K562 (cell line): Measurements from ENCODE around the gene BRCC3. TPM values are rescaled to one million over a fixed set of nuclear protein-coding genes. Genes with fewer than 3 reads are reported as not detected.

Source experiments
- ATF7 ChIP-seq: fragments of 450-650 bp; IDR thresholded peaks from 2 replicates; pipeline ENCODE4 v1.7.1; 2014; ENCODE audit warnings: mild to moderate bottlenecking, moderate library complexity
- BRD9 ChIP-seq: fragments of 450-650 bp; IDR thresholded peaks from 2 replicates; pipeline ENCODE4 v1.6.1; 2018; ENCODE audit warnings: low read depth; ENCODE audit not compliant: partially characterized antibody
- CAMTA2 ChIP-seq: fragments of 250-450 bp; sonication (Bioruptor Pico); conservative IDR thresholded peaks from 2 replicates; pipeline ENCODE4 v1.5.1; 2022
- CEBPG ChIP-seq, 3 experiments: fragments of 200-800 bp in 1 of 3; sonication (Bioruptor generic) in 1 of 3; sonication (generic) in 1 of 3; formaldehyde crosslinking in 1 of 3; IDR thresholded peaks in 2 of 3; conservative IDR thresholded peaks in 1 of 3; 2 replicates each; pipeline versions ENCODE4 v1.6.1 to v1.8.0; 2016 to 2022; ENCODE audit warnings: missing compliant biosample characterization in 2 of 3, missing genetic modification characterization in 2 of 3, mild to moderate bottlenecking in 1 of 3, missing genetic modification reagents in 1 of 3
- CREB1 ChIP-seq, 2 experiments: sonication (generic) in 1 of 2; formaldehyde crosslinking in 1 of 2; IDR thresholded peaks; 2 replicates each; pipeline versions ENCODE4 v1.6.1 to v1.8.0; 2012 to 2022; ENCODE audit warnings: inconsistent platforms in 1 of 2, mild to moderate bottlenecking in 1 of 2, missing genetic modification reagents in 1 of 2, moderate library complexity in 1 of 2
- HDAC2 ChIP-seq: fragments of 450-650 bp; IDR thresholded peaks from 2 replicates; pipeline ENCODE4 v1.6.1; 2016; ENCODE audit warnings: mild to moderate bottlenecking
- JUNB ChIP-seq: fragments of 450-650 bp; formaldehyde crosslinking; conservative IDR thresholded peaks from 2 replicates; pipeline ENCODE4 v1.4.0; 2020; ENCODE audit warnings: mild to moderate bottlenecking
- JUND ChIP-seq, 2 experiments: IDR thresholded peaks; 2 replicates in 1 of 2; 3 replicates in 1 of 2; pipeline ENCODE4 v1.6.1; 2011; ENCODE audit warnings: borderline replicate concordance in 2 of 2, low read depth in 2 of 2, low read length in 2 of 2, improper control_type of control experiment in 1 of 2, missing biosample characterization in 1 of 2, missing genetic modification characterization in 1 of 2, missing genetic modification reagents in 1 of 2
- MTA3 ChIP-seq: fragments of 450-650 bp; formaldehyde crosslinking; IDR thresholded peaks from 2 replicates; pipeline ENCODE4 v1.6.1; 2017; ENCODE audit warnings: mild to moderate bottlenecking, borderline replicate concordance
- NBN ChIP-seq: fragments of 450-650 bp; IDR thresholded peaks from 2 replicates; pipeline ENCODE4 v1.6.1; 2016; ENCODE audit warnings: low read depth, mild to moderate bottlenecking
- NCOA2 ChIP-seq, 2 experiments: fragments of 450-650 bp; IDR thresholded peaks; 2 replicates each; pipeline ENCODE4 v1.6.1; 2018; ENCODE audit warnings: mild to moderate bottlenecking in 2 of 2, moderate library complexity in 1 of 2; ENCODE audit not compliant: partially characterized antibody in 2 of 2
- POLR3A ChIP-seq: IDR thresholded peaks from 2 replicates; pipeline ENCODE4 v1.6.1; 2011; ENCODE audit warnings: borderline replicate concordance, mild to moderate bottlenecking, moderate library complexity; ENCODE audit not compliant: insufficient read length, insufficient read depth; ENCODE audit errors: extremely low read depth
- RBM25 ChIP-seq: fragments of 200-400 bp; formaldehyde crosslinking; IDR thresholded peaks from 2 replicates; pipeline ENCODE4 v1.6.1; 2018; ENCODE audit warnings: low read length, low read depth, moderate library complexity; ENCODE audit not compliant: severe bottlenecking
- SFPQ ChIP-seq: fragments of 200-400 bp; formaldehyde crosslinking; IDR thresholded peaks from 2 replicates; pipeline ENCODE4 v1.6.1; 2017; ENCODE audit warnings: mild to moderate bottlenecking, low read depth, low read length, moderate library complexity
- SIN3A ChIP-seq, 2 experiments: fragments of 150-350 bp in 1 of 2; IDR thresholded peaks; 2 replicates each; pipeline ENCODE4 v1.6.1; 2011 to 2016; ENCODE audit warnings: borderline replicate concordance in 2 of 2, low read depth in 2 of 2, low read length in 2 of 2, mild to moderate bottlenecking in 2 of 2, moderate library complexity in 2 of 2; ENCODE audit not compliant: control insufficient read depth in 1 of 2
- SMC3 ChIP-seq: conservative IDR thresholded peaks from 2 replicates; pipeline ENCODE4 v1.6.1; 2011; ENCODE audit warnings: low read depth, low read length, improper control_type of control experiment; ENCODE audit not compliant: insufficient read depth
- TEAD4 ChIP-seq, 2 experiments: sonication (generic) in 1 of 2; formaldehyde crosslinking in 1 of 2; IDR thresholded peaks; 2 replicates each; pipeline versions ENCODE4 v1.6.1 to v1.8.0; 2012 to 2022; ENCODE audit warnings: borderline replicate concordance in 1 of 2, inconsistent platforms in 1 of 2, low read length in 1 of 2, mild to moderate bottlenecking in 1 of 2, missing genetic modification reagents in 1 of 2
- ZBTB12 ChIP-seq: fragments of 250-450 bp; sonication (Bioruptor Pico); IDR thresholded peaks from 2 replicates; pipeline ENCODE4 v1.4.0; 2020
- ZFPM2 ChIP-seq: fragments of 250-450 bp; sonication (Bioruptor Pico); IDR thresholded peaks from 2 replicates; pipeline ENCODE4 v1.5.1; 2022; ENCODE audit warnings: mild to moderate bottlenecking
- ZNF184 ChIP-seq: sonication (generic); formaldehyde crosslinking; IDR thresholded peaks from 2 replicates; pipeline ENCODE4 v1.5.0; 2020; ENCODE audit warnings: missing genetic modification reagents
- ZNF589 ChIP-seq: fragments of 200-800 bp; sonication (Bioruptor generic); IDR thresholded peaks from 2 replicates; pipeline ENCODE4 v1.6.1; 2016; ENCODE audit warnings: low read depth, missing genetic modification characterization, missing compliant biosample characterization
- ZNF699 ChIP-seq: fragments of 250-450 bp; sonication (Bioruptor Pico); IDR thresholded peaks from 2 replicates; pipeline ENCODE4 v1.8.0; 2021; ENCODE audit warnings: mild to moderate bottlenecking, moderate library complexity; ENCODE audit not compliant: insufficient replicate concordance
- polyA plus RNA-seq, 8 experiments: library from polyadenylated mRNA; depleted of rRNA in 4 of 8; stranded (reverse) in 5 of 8; unstranded in 3 of 8; fragments of >200 nt; fragmentation: Nextera tagmentation in 2 of 8; fragmentation: Illumina TruSeq in 1 of 8; extraction: Ambion mirVana in 2 of 8; extraction: Trizol in 1 of 8; gene quantifications; 2 replicates each; pipeline versions ENCODE4 v1.2.1 to v1.2.3, GENCODE V29; 2011 to 2014; ENCODE audit warnings: inconsistent platforms in 1 of 8, missing spikeins in 1 of 8
- total RNA-seq, 7 experiments: library from RNA; depleted of rRNA in 6 of 7; stranded (reverse); fragments of >200 nt in 6 of 7; fragmentation: Illumina TruSeq in 2 of 7; extraction: Trizol in 2 of 7; gene quantifications; 2 replicates each; pipeline versions ENCODE4 v1.2.1 to v1.2.3, GENCODE V29; 2011 to 2021; ENCODE audit warnings: low replicate concordance in 1 of 7

BRCC3 gene
- total and polyA plus RNA-seq, 9 of the 15 experiments (the other 6 are each of a cell fraction or from before 2014, with no cell fraction given), result 9.6 to 44.8 (median 26.7) TPM

GRCh38 chrX:155056877-155057792 lies 14.2 kb upstream of the BRCC3 start (continued):
- TF ChIP-seq TEAD4 (IDR thresholded peaks at IDR 0.05; ENCODE audit: low read length), result peak; percentile 63
- TF ChIP-seq TEAD4 (CRISPR knock-in tag; IDR thresholded peaks at IDR 0.05; ENCODE audit: borderline replicate concordance), result no peak
- TF ChIP-seq ZBTB12 (CRISPR knock-in tag), result no peak
- TF ChIP-seq SFPQ, result no peak
- no peak for TF ChIP-seq MTA3
- no peak for TF ChIP-seq SIN3A (IDR thresholded peaks at IDR 0.05; ENCODE audit: borderline replicate concordance in 2 of 2, control insufficient read depth in 1 of 2, low read depth in 2 of 2, low read length in 2 of 2)
- no peak for TF ChIP-seq HDAC2
- no peak for TF ChIP-seq POLR3A
- no peak for TF ChIP-seq CAMTA2 (CRISPR knock-in tag)
- no peak for TF ChIP-seq BRD9
- TF ChIP-seq CEBPG (CRISPR knock-in tag; IDR thresholded peaks at IDR 0.05), result no peak
- TF ChIP-seq CEBPG (tag; conservative IDR thresholded peaks at IDR 0.05 in 1 of 2, IDR thresholded peaks at IDR 0.05 in 1 of 2), result no peak
- TF ChIP-seq NBN, result no peak
- peak; percentile 78 for TF ChIP-seq SMC3
- TF ChIP-seq JUND (IDR thresholded peaks at IDR 0.05; ENCODE audit: borderline replicate concordance, low read depth, low read length), result no peak
- no peak for TF ChIP-seq JUND (tag; IDR thresholded peaks at IDR 0.05; ENCODE audit: borderline replicate concordance, low read depth, low read length)
- no peak for TF ChIP-seq ZNF699
- no peak for TF ChIP-seq ZNF184 (CRISPR knock-in tag)
- no peak for TF ChIP-seq NCOA2 (IDR thresholded peaks at IDR 0.05; ENCODE audit: partially characterized antibody in 2 of 2)
- no peak for TF ChIP-seq ZFPM2
- 0 out of 2 replicates have a peak, but pooled peaks have one; percentile 37 for TF ChIP-seq CREB1 (IDR thresholded peaks at IDR 0.05)
- peak; percentile 62 for TF ChIP-seq CREB1 (CRISPR knock-in tag; IDR thresholded peaks at IDR 0.05)
- TF ChIP-seq RBM25, result no peak
- TF ChIP-seq ZNF589 (CRISPR knock-in tag), result no peak
- no peak for TF ChIP-seq JUNB (CRISPR knock-in tag)
- TF ChIP-seq ATF7, result peak; percentile 21; the same call in 1 of the 2 replicates
